CD4-positive, alpha-beta T cell treated with Interleukin-1 beta for 1 hour (primary cell): ENCODE data around the gene CDA.
"Not testable (repeated sequence)": the region's sequence is repeated elsewhere in the genome, so short reads cannot be mapped to it uniquely, and the experiment has no call there.

Experiments
- DNase-seq, 2 donors: peaks; one replicate each; pipeline ENCODE4 v3.0.0-alpha.2; 2020 to 2022

Gene CDA

GRCh38 chr1:20587661-20588053, 1.2 kb upstream of the CDA start:
- no peak for DNase-seq

GRCh38 chr1:20589331-20590278, 708 bp downstream of the CDA start:
- peak in 1 of 2 donors; percentile 47 for DNase-seq

GRCh38 chr1:20590306-20590777, 1.4 kb downstream of the CDA start:
- peak in 1 of 2 donors; percentile 52 for DNase-seq

- DNase-seq = no peak
These were observed 4.9 kb downstream of the CDA start for GRCh38 chr1:20593756-20594155.

- no peak for DNase-seq
These were observed 5.8 kb downstream of the CDA start for GRCh38 chr1:20594746-20595145.

- no peak for DNase-seq
These were observed 7.2 kb downstream of the CDA start for GRCh38 chr1:20596106-20596505.

GRCh38 chr1:20597650-20598049, 8.8 kb downstream of the CDA start:
- DNase-seq = no peak

- DNase-seq = no peak
These were observed 11.3 kb downstream of the CDA start for GRCh38 chr1:20600156-20600555.

GRCh38 chr1:20601129-20601825, 12.4 kb downstream of the CDA start:
- DNase-seq = no peak

- DNase-seq = no peak
These were observed 14.1 kb downstream of the CDA start for GRCh38 chr1:20602851-20603450.

GRCh38 chr1:20603504-20604464, 14.9 kb downstream of the CDA start:
- peak in 1 of 2 donors; percentile 39 for DNase-seq

GRCh38 chr1:20604678-20605077, 15.8 kb downstream of the CDA start:
- DNase-seq = no peak

GRCh38 chr1:20606801-20607570, 18.1 kb downstream of the CDA start:
- not testable (repeated sequence) for DNase-seq

- no peak for DNase-seq
These were observed 20.6 kb downstream of the CDA start for GRCh38 chr1:20609541-20609940.

- no peak for DNase-seq
These were observed 22.1 kb downstream of the CDA start for GRCh38 chr1:20610970-20611369.

GRCh38 chr1:20611652-20612051, 22.8 kb downstream of the CDA start:
- no peak for DNase-seq

GRCh38 chr1:20612221-20612746, 23.4 kb downstream of the CDA start:
- no peak for DNase-seq

- no peak for DNase-seq
These were observed 25.3 kb downstream of the CDA start for GRCh38 chr1:20614131-20614579.

GRCh38 chr1:20615946-20616846, 27.3 kb downstream of the CDA start:
- no peak for DNase-seq
